Measurements from ENCODE around the gene CRELD2.

Gene CRELD2, protein sequence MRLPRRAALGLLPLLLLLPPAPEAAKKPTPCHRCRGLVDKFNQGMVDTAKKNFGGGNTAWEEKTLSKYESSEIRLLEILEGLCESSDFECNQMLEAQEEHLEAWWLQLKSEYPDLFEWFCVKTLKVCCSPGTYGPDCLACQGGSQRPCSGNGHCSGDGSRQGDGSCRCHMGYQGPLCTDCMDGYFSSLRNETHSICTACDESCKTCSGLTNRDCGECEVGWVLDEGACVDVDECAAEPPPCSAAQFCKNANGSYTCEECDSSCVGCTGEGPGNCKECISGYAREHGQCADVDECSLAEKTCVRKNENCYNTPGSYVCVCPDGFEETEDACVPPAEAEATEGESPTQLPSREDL

DNA sequence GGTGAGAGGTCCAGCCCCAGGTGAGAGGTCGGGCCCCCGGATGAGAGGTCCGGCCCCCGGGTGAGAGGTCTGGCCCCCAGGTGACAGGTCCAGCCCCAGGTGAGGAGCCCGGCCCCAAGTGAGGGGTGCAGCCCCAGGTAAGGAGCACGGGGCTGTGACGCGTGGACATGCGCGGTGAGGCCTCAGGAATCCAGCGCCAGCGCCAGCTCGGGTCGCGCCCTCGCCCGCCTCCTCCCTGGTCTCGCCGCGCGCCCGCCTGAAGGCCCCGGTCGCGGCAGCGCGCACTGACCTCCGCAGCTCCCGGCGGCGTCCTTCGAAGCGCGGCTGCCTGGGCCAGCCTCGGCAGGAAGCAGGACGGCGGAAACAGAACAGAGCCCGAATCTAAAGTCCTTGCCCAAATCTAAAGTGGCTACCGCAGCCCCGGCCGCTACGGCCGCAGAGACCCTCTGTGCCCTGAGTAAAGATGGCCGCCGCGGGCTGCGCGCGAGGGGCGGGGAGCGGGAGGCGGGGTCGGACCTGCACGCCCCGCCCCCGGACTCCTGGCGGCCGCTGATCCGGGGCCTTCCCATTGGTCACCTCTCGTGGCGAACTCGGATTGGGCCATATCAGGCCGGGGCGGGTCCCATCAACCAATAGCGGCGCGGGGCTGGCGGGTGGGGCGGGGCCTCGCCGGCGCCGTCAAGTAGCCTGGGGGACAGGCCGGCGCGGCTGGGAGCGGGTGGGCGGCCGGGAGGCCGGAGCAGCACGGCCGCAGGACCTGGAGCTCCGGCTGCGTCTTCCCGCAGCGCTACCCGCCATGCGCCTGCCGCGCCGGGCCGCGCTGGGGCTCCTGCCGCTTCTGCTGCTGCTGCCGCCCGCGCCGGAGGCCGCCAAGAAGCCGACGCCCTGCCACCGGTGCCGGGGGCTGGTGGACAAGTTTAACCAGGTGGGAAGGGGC, at the start of gene CRELD2, which contains the start of gene ALG12:
CRELD2 (plus strand) TSS at position 661 of the 937 bp plus-strand sequence; CDS start at position 797, 136 bp downstream.
ALG12 (minus strand) TSS at position 465 of the 937 bp plus-strand sequence. CDS start 4,673 bp downstream, outside the sequence.
- no peak for FAIRE-seq
- DNase-seq (ENCODE audit: insufficient read length, low spot score): peak; percentile 79
- TF ChIP-seq, protein P1, sequence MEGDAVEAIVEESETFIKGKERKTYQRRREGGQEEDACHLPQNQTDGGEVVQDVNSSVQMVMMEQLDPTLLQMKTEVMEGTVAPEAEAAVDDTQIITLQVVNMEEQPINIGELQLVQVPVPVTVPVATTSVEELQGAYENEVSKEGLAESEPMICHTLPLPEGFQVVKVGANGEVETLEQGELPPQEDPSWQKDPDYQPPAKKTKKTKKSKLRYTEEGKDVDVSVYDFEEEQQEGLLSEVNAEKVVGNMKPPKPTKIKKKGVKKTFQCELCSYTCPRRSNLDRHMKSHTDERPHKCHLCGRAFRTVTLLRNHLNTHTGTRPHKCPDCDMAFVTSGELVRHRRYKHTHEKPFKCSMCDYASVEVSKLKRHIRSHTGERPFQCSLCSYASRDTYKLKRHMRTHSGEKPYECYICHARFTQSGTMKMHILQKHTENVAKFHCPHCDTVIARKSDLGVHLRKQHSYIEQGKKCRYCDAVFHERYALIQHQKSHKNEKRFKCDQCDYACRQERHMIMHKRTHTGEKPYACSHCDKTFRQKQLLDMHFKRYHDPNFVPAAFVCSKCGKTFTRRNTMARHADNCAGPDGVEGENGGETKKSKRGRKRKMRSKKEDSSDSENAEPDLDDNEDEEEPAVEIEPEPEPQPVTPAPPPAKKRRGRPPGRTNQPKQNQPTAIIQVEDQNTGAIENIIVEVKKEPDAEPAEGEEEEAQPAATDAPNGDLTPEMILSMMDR (IDR thresholded peaks at IDR 0.05; ENCODE audit: insufficient read depth, missing control alignments): no peak

DNA sequence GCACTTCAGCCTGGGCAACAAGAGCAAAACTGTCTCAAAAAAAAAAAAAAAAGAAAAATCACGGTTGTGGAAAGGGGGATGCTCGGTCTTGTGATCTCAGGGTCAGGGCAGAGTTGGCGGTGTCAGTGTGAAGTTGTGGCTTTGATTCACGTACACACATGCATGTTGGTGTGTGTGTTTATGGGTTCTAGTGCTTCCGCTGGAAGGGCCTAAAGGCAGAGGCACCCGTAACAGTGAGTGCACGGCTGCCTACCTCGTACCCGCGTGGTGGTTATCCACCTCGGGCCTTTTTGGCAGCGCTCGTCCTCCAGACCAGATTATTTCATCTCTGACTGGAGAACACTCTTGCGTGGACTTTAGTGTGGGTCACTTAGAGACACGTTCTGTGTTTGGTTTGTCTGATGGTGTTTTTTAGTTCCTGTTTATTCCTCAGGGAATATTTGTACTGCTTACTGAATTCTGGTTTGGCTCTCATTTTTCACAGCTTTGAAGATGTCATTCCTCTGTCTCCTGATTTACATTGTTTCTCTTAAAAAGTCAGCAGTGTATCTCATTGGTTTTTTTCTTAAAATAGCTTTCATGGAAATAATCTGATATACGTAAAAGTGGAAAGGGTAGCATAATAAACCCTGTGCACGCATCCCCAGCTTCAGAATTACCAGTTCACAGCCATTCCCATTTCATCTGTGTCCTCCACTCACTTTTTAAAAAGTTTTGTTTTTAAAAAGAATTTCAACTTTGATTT, 49.2 kb upstream of the CRELD2 start:
- TF ChIP-seq, protein P1 (IDR thresholded peaks at IDR 0.05; ENCODE audit: insufficient read depth, missing control alignments): no peak
- DNase-seq (ENCODE audit: insufficient read length, low spot score): no peak
- FAIRE-seq: no peak

DNA sequence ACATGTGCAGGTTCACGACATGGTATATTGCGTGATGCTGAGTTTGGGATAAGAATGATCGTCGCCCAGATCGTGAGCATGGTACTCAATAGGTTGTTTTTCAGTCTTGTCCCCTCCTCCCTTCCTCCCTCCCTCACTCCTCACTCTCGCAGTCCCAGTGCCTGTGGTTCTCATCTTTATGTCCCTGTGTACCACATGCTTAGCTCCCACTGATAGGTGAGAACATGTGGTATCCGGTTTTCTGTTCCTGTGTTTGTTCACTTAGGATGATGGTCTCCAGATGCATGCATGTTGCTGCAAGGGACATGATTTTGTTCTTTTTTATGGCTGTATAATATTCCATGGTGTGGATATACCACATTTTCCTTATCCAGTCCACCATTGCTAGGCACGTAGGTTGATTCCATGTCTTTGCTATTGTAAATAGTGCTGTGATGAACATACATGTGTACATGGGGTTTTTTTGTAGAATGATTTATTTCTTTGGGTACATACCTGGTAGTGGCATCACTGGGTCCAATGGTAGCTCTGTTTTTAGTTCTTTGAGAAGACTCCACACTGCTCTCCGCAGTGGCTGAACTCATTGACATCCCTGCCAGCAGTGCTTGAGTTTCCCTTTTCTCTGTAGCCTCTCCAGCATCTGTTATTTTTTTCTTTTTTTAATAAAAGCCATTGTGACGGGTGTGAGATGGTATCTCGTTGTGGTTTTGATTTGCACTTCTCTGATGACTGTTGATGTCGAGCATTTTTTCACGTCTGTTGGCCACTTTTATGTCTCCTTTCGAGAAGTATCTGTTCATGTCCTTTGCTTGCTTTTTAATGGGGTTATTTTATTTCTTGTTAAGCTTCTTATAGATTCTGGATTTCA, 48.4 kb upstream of the CRELD2 start:
- FAIRE-seq (no peak), DNase-seq (ENCODE audit: insufficient read length, low spot score) (no peak)
- TF ChIP-seq, protein P1 (IDR thresholded peaks at IDR 0.05; ENCODE audit: insufficient read depth, missing control alignments): no peak

DNA sequence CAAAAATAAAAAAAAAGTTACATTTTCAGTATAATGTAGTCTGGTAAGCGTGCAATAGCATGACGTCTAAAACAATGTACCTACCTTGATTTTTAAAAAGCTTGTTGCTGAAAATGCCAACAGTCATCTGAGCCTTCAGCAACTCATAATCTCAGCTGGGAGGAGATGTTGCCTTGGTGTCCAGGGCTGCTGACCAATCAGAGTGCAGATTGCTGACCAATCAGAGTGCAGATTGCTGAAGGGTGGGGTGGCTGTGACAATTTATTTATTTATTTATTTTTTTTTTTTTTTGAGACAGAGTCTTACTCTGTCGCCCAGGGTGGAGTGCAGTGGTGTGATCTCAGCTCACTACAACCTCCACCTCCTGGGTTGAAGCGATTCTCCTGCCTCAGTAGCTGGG, 47.0 kb upstream of the CRELD2 start:
- TF ChIP-seq, protein P1 (IDR thresholded peaks at IDR 0.05; ENCODE audit: insufficient read depth, missing control alignments): no peak
- FAIRE-seq (no peak), DNase-seq (ENCODE audit: insufficient read length, low spot score) (no peak)

DNA sequence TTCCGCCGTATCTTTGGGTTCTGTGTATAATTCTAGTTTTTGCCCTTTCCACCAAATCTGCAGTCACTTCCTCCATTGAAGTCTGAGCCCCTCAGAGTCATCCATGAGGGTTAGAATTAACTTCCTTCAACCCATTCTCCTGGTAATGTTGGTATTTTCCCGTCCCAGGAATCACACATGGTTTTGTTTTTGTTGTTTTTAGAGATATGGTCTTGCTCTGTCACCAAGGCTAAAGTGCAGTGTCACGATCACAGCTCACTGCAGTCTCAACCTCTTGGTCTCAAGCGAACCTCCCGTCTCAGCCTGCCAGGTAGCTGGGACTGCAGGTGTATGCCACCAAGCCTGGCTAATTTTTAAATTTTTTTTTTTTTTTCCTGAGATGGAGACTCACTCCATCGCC, 46.1 kb upstream of the CRELD2 start:
- TF ChIP-seq, protein P1 (IDR thresholded peaks at IDR 0.05; ENCODE audit: insufficient read depth, missing control alignments): no peak
- no peak for DNase-seq (ENCODE audit: insufficient read length, low spot score)
- FAIRE-seq: no peak

Data from D721Med (cell line).